Activated naive CD8-positive, alpha-beta T cell treated with anti-CD3 and anti-CD28 coated beads, Interleukin-2, amount 10 ng/mL, durations not matched to agents 7 days and 5 days (primary cell): Measurements from ENCODE around the gene RALGAPA1. TPM values are rescaled to one million over a fixed set of nuclear protein-coding genes. Genes with fewer than 3 reads are reported as not detected.
"Not testable (repeated sequence)": the region's sequence is repeated elsewhere in the genome, so short reads cannot be mapped to it uniquely, and the experiment has no call there.

Experiments
- ATAC-seq: fragments of 150-1000 bp; cut with Tn5 transposase; one replicate; pipeline ENCODE4 v1.10.0; 2021; ENCODE audit warnings: low read depth, moderate library complexity
- POLR2A ChIA-PET: fragments of 350-600 bp; sonication (Branson Sonifier 250); formaldehyde crosslinking; loops from one replicate; lab custom pipeline; 2021; ENCODE audit warnings: antibody characterized with exemption; lab: Charles Lee
- DNase-seq: peaks from one replicate; pipeline ENCODE4 v3.0.0; 2021
- H3K27ac Mint-ChIP-seq: one replicate; pipeline ENCODE4 v1.8.0; 2022; ENCODE audit warnings: mild to moderate bottlenecking, mixed read lengths
- H3K27me3 Mint-ChIP-seq: one replicate; pipeline ENCODE4 v1.8.0; 2022; ENCODE audit warnings: mild to moderate bottlenecking, moderate library complexity, mixed read lengths
- H3K36me3 Mint-ChIP-seq: one replicate; pipeline ENCODE4 v1.8.0; 2021; ENCODE audit warnings: mild to moderate bottlenecking, mixed read lengths
- H3K4me1 Mint-ChIP-seq: one replicate; pipeline ENCODE4 v1.8.0; 2021; ENCODE audit warnings: mixed read lengths
- H3K4me3 Mint-ChIP-seq: one replicate; pipeline ENCODE4 v1.8.0; 2022; ENCODE audit warnings: mild to moderate bottlenecking, moderate library complexity, mixed read lengths
- H3K9me3 Mint-ChIP-seq: one replicate; pipeline ENCODE4 v1.8.0; 2021; ENCODE audit warnings: mixed read lengths
- total RNA-seq, 2 experiments: library from RNA; stranded (reverse); gene quantifications; one replicate each; pipeline ENCODE4 v1.2.3, GENCODE V29; 2021

RALGAPA1 gene
- total RNA-seq, 2 experiments from 2014 or later = 49.7 to 50.1 TPM

GRCh38 chr14:35810963-35811362, 1.9 kb upstream of the RALGAPA1 start:
- Mint-ChIP-seq H3K27me3 (no peaks in the 10 kb centered on the region), H3K27ac (no peak overlapping the region), H3K9me3 (no peaks in the 10 kb centered on the region), H3K36me3 (no peaks in the 10 kb centered on the region), H3K4me3 (no peak overlapping the region), H3K4me1 (peaks cover 18% of the 10 kb centered on the region)
- no peak for DNase-seq
- ATAC-seq = no peak
- POLR2A ChIA-PET = no interaction called here

DNA sequence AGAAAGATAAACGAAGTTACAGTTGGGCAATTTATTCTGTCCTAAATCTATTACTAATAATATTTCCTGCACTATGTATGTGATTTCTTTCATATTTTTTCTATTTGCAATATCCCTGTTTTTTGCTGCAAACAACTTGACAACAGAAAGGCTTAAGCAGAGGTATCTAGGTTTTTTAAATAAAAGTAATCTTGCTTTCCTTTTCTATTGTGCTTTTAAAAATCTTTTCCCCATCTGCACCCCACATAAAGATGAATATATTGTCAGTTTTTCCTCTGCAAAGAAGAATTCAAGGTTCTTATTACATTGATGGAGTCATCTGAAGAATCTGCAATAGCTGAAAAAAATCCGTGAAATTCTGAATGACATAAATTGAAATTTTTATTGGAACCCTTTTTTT, 502 bp upstream of the RALGAPA1 start:
- Mint-ChIP-seq H3K36me3 (peaks cover 3% of the 10 kb centered on the region), H3K27me3 (no peaks in the 10 kb centered on the region), H3K4me3 (peak overlapping the region; percentile 99), H3K27ac (peak overlapping the region; percentile 80), H3K4me1 (peaks cover 18% of the 10 kb centered on the region), H3K9me3 (no peaks in the 10 kb centered on the region)
- ATAC-seq (no peak), DNase-seq (no peak)
- POLR2A ChIA-PET = interaction anchor here (0.6 to 1.6 kb wide), 3 partner anchors 8 to 220 kb away, joined by 4 to 8 read pairs (median 6); partner anchors contain the start of gene BRMS1L

GRCh38 chr14:35808076-35808637, 938 bp downstream of the RALGAPA1 start:
- H3K27ac Mint-ChIP-seq = peak overlapping the region; percentile 98
- peaks cover 9% of the 10 kb centered on the region for H3K36me3 Mint-ChIP-seq
- no peaks in the 10 kb centered on the region for H3K27me3 Mint-ChIP-seq
- DNase-seq = no peak
- ATAC-seq = no peak
- H3K9me3 Mint-ChIP-seq = no peaks in the 10 kb centered on the region
- H3K4me3 Mint-ChIP-seq = peak overlapping the region; percentile 99
- peaks cover 18% of the 10 kb centered on the region for H3K4me1 Mint-ChIP-seq
- POLR2A ChIA-PET = no interaction called here

DNA sequence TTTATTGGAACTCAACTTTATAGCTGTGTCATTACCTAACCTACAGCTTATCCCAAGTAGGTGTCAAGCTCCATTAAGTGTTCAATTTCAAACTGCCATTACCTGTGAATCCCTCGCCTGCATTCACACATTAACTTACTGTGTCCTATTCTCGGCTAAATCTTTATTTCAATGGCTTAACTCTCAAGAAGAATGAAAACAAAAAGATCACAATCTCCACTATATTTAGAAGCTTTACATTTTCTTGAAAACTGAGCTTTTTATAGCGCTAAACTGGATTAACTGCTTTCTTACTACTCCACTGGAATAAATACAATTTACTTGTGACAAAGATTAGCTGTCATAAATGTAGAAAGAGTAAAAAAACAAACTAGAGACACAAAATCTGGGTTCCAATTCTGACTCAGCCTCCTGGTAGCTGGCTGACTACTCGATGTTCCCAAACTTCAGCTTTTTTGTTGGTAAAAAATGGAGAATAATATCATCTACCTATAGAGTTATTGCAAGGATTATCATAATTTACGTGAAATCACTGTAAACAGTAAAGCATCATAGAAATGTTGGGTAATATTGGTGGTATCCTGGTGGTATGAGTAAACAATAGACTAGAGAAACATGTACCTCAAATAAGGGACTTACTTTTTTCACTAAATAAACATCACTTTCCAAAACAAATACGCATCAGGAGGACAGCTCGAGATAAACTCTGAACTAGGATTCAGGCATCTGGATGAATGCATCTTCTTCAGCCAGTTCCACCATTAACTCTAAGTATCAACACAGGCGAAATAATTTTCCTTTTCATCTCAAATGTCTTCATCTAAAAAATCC, 1.7 kb downstream of the RALGAPA1 start:
- ATAC-seq = no peak

DNA sequence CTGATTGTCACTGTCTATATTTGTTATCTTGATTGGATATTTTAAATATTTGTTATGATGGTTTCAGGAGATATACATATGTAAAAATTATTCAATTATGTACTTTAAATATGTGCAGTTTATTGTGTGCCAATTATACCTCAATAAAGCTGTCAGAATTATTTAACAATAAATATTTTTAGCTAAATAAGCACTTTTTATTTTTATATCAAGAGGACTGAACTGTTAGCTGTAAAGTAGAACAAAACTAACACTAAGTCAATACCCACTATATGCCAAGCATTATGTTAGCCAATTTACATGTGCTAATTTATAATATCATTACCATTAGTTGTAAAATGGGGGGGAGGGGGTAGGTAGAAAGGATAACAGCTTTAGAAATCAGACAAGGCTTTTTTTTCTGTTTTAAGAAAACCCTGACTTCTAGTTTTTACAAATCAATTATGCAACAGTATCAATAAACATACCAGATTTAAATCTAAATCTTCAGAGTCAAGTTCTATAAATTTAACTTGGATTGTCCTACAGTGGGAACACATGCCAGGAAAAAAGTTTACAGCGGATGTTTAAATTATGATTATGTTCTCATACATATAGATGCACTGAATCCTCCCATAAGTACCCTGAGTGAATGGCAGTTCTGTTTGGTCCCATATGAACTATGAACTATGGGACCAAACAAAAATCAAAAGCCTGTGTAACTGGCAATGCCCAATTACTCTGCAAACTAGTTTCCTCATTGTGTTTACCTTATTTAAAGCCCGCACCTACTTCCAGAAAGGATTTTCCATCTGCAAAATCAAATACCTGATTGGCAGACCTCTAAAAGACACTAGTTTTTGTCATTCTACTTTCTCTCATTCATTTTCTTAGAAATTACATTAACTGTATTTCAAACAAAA, 2.8 kb downstream of the RALGAPA1 start:
- no peak for ATAC-seq
- Mint-ChIP-seq H3K27ac (no peak overlapping the region), H3K36me3 (peaks cover 16% of the 10 kb centered on the region), H3K27me3 (no peaks in the 10 kb centered on the region), H3K4me3 (no peak overlapping the region), H3K4me1 (peaks cover 18% of the 10 kb centered on the region), H3K9me3 (no peaks in the 10 kb centered on the region)
- POLR2A ChIA-PET = no interaction called here
- no peak for DNase-seq

More for the DNA sequence above, 1.7 kb downstream of the RALGAPA1 start:
- Mint-ChIP-seq H3K4me1 (peaks cover 18% of the 10 kb centered on the region), H3K27ac (peak overlapping the region; percentile 24), H3K36me3 (peaks cover 14% of the 10 kb centered on the region), H3K4me3 (peak overlapping the region; percentile 99), H3K9me3 (no peaks in the 10 kb centered on the region), H3K27me3 (no peaks in the 10 kb centered on the region)
- DNase-seq = no peak
- POLR2A ChIA-PET = no interaction called here

- POLR2A ChIA-PET = no interaction called here
- H3K4me1 Mint-ChIP-seq = peaks cover 7% of the 10 kb centered on the region
- H3K27ac Mint-ChIP-seq = no peak overlapping the region
- H3K27me3 Mint-ChIP-seq = no peaks in the 10 kb centered on the region
- no peak for ATAC-seq
- DNase-seq = no peak
- no peak overlapping the region for H3K4me3 Mint-ChIP-seq
- peaks cover 6% of the 10 kb centered on the region for H3K36me3 Mint-ChIP-seq
- H3K9me3 Mint-ChIP-seq = no peaks in the 10 kb centered on the region
Observed at GRCh38 chr14:35797796-35798195, 11.3 kb downstream of the RALGAPA1 start.

DNA sequence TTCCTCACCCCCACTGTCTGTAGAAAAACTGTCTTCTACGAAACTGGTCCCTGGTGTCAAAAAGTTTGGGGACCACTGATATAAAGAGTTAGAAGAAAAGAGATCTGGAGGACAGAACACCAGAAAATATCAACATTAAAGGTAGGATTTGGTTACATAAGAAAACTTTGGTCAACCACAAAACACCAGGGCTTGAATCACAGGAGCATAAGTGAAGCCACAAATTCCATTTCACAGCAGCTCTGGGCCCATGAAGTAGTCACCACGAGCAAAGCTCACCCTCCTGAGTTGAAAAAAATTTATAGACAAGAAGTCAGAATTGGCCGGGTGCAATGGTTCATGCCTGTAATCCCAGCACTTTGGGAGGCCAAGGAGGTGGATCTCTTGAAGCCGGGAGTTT, 19.4 kb downstream of the RALGAPA1 start:
- H3K27ac Mint-ChIP-seq = no peak overlapping the region
- H3K27me3 Mint-ChIP-seq = peaks cover 2% of the 10 kb centered on the region
- H3K4me3 Mint-ChIP-seq = no peak overlapping the region
- DNase-seq (no peak), ATAC-seq (peak; percentile 65)
- POLR2A ChIA-PET = no interaction called here
- no peaks in the 10 kb centered on the region for H3K9me3 Mint-ChIP-seq
- peaks cover 11% of the 10 kb centered on the region for H3K4me1 Mint-ChIP-seq
- peaks cover 9% of the 10 kb centered on the region for H3K36me3 Mint-ChIP-seq

GRCh38 chr14:35786856-35787255, 22.2 kb downstream of the RALGAPA1 start:
- H3K27me3 Mint-ChIP-seq = peaks cover 2% of the 10 kb centered on the region
- peaks cover 12% of the 10 kb centered on the region for H3K36me3 Mint-ChIP-seq
- ATAC-seq (no peak), DNase-seq (no peak)
- no peak overlapping the region for H3K4me3 Mint-ChIP-seq
- H3K9me3 Mint-ChIP-seq = no peaks in the 10 kb centered on the region
- no peak overlapping the region for H3K27ac Mint-ChIP-seq
- POLR2A ChIA-PET = no interaction called here
- peaks cover 13% of the 10 kb centered on the region for H3K4me1 Mint-ChIP-seq

GRCh38 chr14:35783699-35784098, 25.4 kb downstream of the RALGAPA1 start:
- Mint-ChIP-seq H3K27me3 (peaks cover 2% of the 10 kb centered on the region), H3K9me3 (peaks cover 12% of the 10 kb centered on the region), H3K4me1 (peaks cover 2% of the 10 kb centered on the region), H3K36me3 (peaks cover 24% of the 10 kb centered on the region), H3K27ac (no peak overlapping the region), H3K4me3 (no peak overlapping the region)
- POLR2A ChIA-PET = no interaction called here
- DNase-seq (no peak), ATAC-seq (no peak)

DNA sequence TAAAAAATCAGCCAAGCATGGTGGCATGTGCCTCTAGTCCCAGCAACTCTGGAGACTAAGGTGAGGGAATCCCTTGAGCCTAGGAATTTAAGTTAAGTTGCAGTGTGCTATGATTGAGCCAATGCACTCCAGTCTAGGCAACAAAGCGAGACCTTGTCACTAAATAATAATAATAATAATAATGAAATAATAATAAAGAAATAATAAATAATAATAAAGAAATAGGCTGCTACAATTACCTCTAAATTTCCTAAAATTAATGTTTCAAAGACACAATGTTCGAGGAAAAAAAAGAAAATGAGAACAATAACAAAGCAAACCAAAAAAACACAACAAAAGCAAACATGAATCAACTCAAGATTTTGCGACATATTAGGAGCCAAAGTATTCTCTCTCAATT, 29.7 kb downstream of the RALGAPA1 start:
- POLR2A ChIA-PET = no interaction called here
- Mint-ChIP-seq H3K9me3 (peaks cover 12% of the 10 kb centered on the region), H3K4me3 (no peak overlapping the region), H3K27me3 (no peaks in the 10 kb centered on the region), H3K27ac (no peak overlapping the region), H3K4me1 (peaks cover under 1% of the 10 kb centered on the region), H3K36me3 (peaks cover 20% of the 10 kb centered on the region)
- DNase-seq (no peak), ATAC-seq (no peak)

DNA sequence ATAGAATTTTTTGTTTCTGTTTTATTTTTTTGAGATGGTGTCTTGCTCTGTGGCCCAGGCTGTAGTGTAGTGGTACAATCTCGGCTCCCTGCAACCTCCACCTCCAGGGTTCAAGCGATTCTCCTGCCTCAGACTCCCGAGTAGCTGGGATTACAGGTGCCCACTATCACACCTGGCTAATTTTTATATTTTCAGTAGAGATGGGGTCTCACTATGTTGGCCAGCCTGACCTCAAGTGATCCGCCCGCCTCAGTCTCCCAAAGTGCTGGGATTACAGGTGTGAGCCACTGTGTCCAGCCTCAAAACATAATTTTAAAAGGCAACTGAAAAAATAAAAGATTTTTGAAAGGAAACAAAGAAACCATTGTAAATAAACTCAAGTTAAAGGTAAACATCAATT, 31.5 kb downstream of the RALGAPA1 start:
- H3K36me3 Mint-ChIP-seq = peaks cover 18% of the 10 kb centered on the region
- H3K27ac Mint-ChIP-seq, H3K27me3 Mint-ChIP-seq, DNase-seq, H3K4me3 Mint-ChIP-seq, ATAC-seq, POLR2A ChIA-PET, H3K4me1 Mint-ChIP-seq: not testable (repeated sequence)
- peaks cover 12% of the 10 kb centered on the region for H3K9me3 Mint-ChIP-seq

DNA sequence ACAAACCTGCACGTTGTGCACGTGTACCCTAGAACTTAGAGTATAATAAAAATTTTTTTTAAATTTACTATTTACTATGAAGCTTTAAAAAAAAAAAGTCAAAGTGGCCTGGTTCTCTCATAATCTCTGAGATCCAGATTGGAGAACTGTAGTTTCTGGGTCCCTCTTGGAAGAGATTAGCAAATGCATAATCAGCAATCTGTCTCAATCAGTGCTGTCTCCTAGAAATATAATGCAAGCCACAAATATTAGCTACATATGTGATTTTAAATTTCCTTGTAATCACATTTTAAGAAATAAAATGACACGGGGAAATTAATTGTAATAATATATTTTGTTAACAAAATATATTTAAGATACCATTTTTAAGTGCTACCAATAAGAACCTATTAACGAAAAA, 32.3 kb downstream of the RALGAPA1 start:
- Mint-ChIP-seq H3K4me3 (no peak overlapping the region), H3K27me3 (no peaks in the 10 kb centered on the region), H3K36me3 (peaks cover 18% of the 10 kb centered on the region), H3K9me3 (peaks cover 12% of the 10 kb centered on the region), H3K27ac (no peak overlapping the region), H3K4me1 (no peaks in the 10 kb centered on the region)
- DNase-seq = no peak
- no peak for ATAC-seq
- POLR2A ChIA-PET = no interaction called here

GRCh38 chr14:35776085-35776484, 33.0 kb downstream of the RALGAPA1 start:
- H3K27me3 Mint-ChIP-seq, ATAC-seq, H3K4me3 Mint-ChIP-seq, POLR2A ChIA-PET, H3K4me1 Mint-ChIP-seq, DNase-seq, H3K27ac Mint-ChIP-seq, H3K9me3 Mint-ChIP-seq: not testable (repeated sequence)
- H3K36me3 Mint-ChIP-seq = peaks cover 12% of the 10 kb centered on the region
